ENCODE measurements around the gene HAUS8.

GRCh38 chr19:17088552-17088951 lies 13.3 kb upstream of the HAUS8 start:
- TF ChIP-seq CTCF (IDR thresholded peaks at IDR 0.05; ENCODE audit: low read length), result no peak
- TF ChIP-seq EZH2phosphoT487 (IDR thresholded peaks at IDR 0.05; ENCODE audit: low read length), result no peak

All from MM.1S (cell line).